ENCODE measurements around the gene OXGR1. TPM values are rescaled to one million over a fixed set of nuclear protein-coding genes. Genes with fewer than 3 reads are reported as not detected.

The OXGR1 gene
- total and polyA plus RNA-seq, 9 of the 15 experiments (the other 6 are each of a cell fraction or from before 2014, with no cell fraction given): 0.03 TPM; not detected in 8

DNA sequence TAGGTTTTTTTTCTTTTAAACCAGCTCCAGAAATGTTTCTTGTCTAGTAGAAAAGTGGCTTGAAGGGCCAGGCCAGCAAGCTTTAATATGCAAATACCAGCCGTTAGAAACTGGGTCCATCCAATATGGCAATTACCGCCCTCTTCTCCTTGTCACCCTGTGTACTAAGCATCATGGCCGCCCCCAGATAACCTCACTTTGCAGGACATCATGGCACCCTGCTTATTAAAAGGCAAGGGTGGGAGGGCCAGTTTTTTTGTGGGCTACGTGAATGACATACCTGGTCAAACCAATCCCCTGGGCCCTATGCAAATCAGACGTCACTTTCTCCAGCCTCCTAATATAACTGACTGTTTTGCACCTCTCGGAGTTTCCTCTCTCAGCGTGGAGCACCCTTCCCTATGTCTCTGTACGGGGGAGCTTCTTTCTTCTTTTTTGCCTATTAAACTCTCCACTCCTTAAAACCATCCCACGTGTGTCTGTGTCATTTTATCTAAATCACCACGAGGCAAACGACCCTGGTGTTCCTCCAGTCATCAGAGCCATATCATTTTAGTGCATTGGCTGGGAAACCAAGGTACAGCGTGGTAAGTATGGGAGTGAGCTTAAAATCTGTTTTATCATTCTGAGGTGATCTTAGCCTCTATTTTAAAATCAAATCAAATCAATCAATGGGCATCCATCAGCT, 27.7 kb downstream of the OXGR1 start (continued):
- TF ChIP-seq, protein P1, sequence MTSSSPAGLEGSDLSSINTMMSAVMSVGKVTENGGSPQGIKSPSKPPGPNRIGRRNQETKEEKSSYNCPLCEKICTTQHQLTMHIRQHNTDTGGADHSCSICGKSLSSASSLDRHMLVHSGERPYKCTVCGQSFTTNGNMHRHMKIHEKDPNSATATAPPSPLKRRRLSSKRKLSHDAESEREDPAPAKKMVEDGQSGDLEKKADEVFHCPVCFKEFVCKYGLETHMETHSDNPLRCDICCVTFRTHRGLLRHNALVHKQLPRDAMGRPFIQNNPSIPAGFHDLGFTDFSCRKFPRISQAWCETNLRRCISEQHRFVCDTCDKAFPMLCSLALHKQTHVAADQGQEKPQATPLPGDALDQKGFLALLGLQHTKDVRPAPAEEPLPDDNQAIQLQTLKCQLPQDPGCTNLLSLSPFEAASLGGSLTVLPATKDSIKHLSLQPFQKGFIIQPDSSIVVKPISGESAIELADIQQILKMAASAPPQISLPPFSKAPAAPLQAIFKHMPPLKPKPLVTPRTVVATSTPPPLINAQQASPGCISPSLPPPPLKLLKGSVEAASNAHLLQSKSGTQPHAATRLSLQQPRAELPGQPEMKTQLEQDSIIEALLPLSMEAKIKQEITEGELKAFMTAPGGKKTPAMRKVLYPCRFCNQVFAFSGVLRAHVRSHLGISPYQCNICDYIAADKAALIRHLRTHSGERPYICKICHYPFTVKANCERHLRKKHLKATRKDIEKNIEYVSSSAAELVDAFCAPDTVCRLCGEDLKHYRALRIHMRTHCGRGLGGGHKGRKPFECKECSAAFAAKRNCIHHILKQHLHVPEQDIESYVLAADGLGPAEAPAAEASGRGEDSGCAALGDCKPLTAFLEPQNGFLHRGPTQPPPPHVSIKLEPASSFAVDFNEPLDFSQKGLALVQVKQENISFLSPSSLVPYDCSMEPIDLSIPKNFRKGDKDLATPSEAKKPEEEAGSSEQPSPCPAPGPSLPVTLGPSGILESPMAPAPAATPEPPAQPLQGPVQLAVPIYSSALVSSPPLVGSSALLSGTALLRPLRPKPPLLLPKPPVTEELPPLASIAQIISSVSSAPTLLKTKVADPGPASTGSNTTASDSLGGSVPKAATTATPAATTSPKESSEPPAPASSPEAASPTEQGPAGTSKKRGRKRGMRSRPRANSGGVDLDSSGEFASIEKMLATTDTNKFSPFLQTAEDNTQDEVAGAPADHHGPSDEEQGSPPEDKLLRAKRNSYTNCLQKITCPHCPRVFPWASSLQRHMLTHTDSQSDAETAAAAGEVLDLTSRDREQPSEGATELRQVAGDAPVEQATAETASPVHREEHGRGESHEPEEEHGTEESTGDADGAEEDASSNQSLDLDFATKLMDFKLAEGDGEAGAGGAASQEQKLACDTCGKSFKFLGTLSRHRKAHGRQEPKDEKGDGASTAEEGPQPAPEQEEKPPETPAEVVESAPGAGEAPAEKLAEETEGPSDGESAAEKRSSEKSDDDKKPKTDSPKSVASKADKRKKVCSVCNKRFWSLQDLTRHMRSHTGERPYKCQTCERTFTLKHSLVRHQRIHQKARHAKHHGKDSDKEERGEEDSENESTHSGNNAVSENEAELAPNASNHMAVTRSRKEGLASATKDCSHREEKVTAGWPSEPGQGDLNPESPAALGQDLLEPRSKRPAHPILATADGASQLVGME (CRISPR knock-in tag; IDR thresholded peaks at IDR 0.05): no peak
- TF ChIP-seq, protein P2, sequence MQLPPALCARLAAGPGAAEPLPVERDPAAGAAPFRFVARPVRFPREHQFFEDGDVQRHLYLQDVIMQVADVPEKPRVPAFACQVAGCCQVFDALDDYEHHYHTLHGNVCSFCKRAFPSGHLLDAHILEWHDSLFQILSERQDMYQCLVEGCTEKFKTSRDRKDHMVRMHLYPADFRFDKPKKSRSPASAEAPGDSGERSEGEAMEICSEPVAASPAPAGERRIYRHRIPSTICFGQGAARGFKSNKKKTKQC (CRISPR knock-in tag; IDR thresholded peaks at IDR 0.05): no peak
- TF ChIP-seq, protein P3, sequence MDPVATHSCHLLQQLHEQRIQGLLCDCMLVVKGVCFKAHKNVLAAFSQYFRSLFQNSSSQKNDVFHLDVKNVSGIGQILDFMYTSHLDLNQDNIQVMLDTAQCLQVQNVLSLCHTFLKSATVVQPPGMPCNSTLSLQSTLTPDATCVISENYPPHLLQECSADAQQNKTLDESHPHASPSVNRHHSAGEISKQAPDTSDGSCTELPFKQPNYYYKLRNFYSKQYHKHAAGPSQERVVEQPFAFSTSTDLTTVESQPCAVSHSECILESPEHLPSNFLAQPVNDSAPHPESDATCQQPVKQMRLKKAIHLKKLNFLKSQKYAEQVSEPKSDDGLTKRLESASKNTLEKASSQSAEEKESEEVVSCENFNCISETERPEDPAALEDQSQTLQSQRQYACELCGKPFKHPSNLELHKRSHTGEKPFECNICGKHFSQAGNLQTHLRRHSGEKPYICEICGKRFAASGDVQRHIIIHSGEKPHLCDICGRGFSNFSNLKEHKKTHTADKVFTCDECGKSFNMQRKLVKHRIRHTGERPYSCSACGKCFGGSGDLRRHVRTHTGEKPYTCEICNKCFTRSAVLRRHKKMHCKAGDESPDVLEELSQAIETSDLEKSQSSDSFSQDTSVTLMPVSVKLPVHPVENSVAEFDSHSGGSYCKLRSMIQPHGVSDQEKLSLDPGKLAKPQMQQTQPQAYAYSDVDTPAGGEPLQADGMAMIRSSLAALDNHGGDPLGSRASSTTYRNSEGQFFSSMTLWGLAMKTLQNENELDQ (CRISPR knock-in tag; IDR thresholded peaks at IDR 0.05; ENCODE audit: borderline replicate concordance): no peak

Measured in K562 (cell line).